RWPE2 (cell line): ENCODE measurements around the gene LONRF3.

Experiments
- ATAC-seq: fragments of 200-7000 bp; cut with Tn5 transposase; 3 replicates; pipeline ENCODE4 v1.9.1; 2021; ENCODE audit warnings: low read depth
- DNase-seq: peaks from one replicate; pipeline ENCODE4 v3.0.0-alpha.2; 2020; ENCODE audit warnings: low spot score
- H3K27ac ChIP-seq: fragments of 450-650 bp; 2 replicates; pipeline ENCODE4 v1.5.1; 2017; ENCODE audit warnings: mild to moderate bottlenecking; ENCODE audit not compliant: poor library complexity, severe bottlenecking
- H3K27me3 ChIP-seq: fragments of 250-450 bp; sonication (Bioruptor Pico); 2 replicates; pipeline ENCODE4 v1.5.1; 2021; ENCODE audit warnings: mild to moderate bottlenecking, moderate library complexity; ENCODE audit not compliant: insufficient read depth, poor library complexity, severe bottlenecking
- H3K36me3 ChIP-seq: fragments of 250-450 bp; sonication (Bioruptor Pico); 2 replicates; pipeline ENCODE4 v1.5.1; 2020; ENCODE audit warnings: low read depth, mild to moderate bottlenecking, moderate library complexity
- H3K4me1 ChIP-seq: fragments of 250-450 bp; sonication (Bioruptor Pico); 2 replicates; pipeline ENCODE4 v1.5.1; 2021; ENCODE audit warnings: mild to moderate bottlenecking, moderate library complexity; ENCODE audit not compliant: insufficient read depth, poor library complexity, severe bottlenecking
- H3K4me3 ChIP-seq: fragments of 250-450 bp; sonication (Bioruptor Pico); 2 replicates; pipeline ENCODE4 v1.5.1; 2021; ENCODE audit warnings: mild to moderate bottlenecking, moderate library complexity; ENCODE audit not compliant: severe bottlenecking
- H3K9me3 ChIP-seq: fragments of 250-450 bp; sonication (Bioruptor Pico); 2 replicates; pipeline ENCODE4 v1.5.1; 2021; ENCODE audit warnings: mild to moderate bottlenecking, moderate library complexity; ENCODE audit not compliant: severe bottlenecking
- TF ChIP-seq, protein P1 (sequence below): fragments of 450-650 bp; IDR thresholded peaks from one replicate; pipeline ENCODE4 v1.5.1; 2017; ENCODE audit warnings: mild to moderate bottlenecking, moderate library complexity; ENCODE audit not compliant: poor library complexity, severe bottlenecking

The LONRF3 gene

DNA sequence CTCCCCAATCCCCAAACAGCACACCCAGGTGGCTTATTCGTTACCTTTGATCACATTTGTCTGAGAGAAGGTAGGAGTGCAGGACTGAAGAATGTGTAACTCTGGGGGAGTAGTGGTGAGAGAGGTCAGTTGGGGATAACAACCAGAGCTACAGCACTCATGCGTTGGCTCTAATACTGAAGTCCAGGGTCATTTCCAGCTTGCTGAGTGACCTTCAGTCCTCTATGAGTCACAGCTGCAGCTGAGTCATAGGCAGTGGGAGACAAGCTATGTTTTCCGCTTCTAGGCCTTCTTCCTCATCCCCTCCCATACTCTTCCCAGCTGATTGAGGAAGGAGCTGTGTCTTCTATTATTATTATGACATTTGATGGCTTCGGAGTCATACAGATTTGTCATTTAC lies 66.8 kb downstream of the LONRF3 start:
- H3K27ac ChIP-seq = no peak overlapping the region
- ATAC-seq (peak; percentile 69; the same call in 2 of the 3 replicates), DNase-seq (no peak)
- H3K9me3 ChIP-seq = no peaks in the 10 kb centered on the region
- no peaks in the 10 kb centered on the region for H3K27me3 ChIP-seq
- no peaks in the 10 kb centered on the region for H3K4me1 ChIP-seq
- no peak overlapping the region for H3K4me3 ChIP-seq
- TF ChIP-seq, protein P1, sequence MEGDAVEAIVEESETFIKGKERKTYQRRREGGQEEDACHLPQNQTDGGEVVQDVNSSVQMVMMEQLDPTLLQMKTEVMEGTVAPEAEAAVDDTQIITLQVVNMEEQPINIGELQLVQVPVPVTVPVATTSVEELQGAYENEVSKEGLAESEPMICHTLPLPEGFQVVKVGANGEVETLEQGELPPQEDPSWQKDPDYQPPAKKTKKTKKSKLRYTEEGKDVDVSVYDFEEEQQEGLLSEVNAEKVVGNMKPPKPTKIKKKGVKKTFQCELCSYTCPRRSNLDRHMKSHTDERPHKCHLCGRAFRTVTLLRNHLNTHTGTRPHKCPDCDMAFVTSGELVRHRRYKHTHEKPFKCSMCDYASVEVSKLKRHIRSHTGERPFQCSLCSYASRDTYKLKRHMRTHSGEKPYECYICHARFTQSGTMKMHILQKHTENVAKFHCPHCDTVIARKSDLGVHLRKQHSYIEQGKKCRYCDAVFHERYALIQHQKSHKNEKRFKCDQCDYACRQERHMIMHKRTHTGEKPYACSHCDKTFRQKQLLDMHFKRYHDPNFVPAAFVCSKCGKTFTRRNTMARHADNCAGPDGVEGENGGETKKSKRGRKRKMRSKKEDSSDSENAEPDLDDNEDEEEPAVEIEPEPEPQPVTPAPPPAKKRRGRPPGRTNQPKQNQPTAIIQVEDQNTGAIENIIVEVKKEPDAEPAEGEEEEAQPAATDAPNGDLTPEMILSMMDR = no peak
- H3K36me3 ChIP-seq = no peaks in the 10 kb centered on the region

- Histone ChIP-seq H3K36me3 (no peaks in the 10 kb centered on the region), H3K4me1 (no peaks in the 10 kb centered on the region), H3K4me3 (no peak overlapping the region), H3K9me3 (no peaks in the 10 kb centered on the region), H3K27me3 (no peaks in the 10 kb centered on the region), H3K27ac (no peak overlapping the region)
- TF ChIP-seq, protein P1 = no peak
- no peak for ATAC-seq
- no peak for DNase-seq
These were observed 67.6 kb downstream of the LONRF3 start for GRCh38 chrX:119042040-119042439.

DNA sequence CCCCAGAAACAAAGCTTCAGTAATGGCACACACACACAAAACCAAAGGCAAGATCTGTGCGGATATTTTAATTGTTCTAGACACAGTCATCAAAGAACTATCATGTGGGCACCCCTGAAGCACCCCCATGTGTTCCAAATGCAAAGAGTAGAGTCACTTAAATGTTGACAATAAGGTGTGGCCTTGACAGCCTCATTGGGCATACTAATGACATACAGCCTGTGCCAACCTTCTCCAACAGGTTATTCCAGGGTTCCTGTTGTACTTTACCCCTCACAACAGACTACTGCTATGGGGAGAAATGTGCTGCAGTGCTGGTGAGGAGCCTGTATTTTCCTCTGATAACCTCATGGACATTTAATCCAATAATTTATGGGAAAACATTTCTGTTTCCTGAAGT lies 68.6 kb downstream of the LONRF3 start:
- ATAC-seq (no peak), DNase-seq (no peak)
- H3K27ac ChIP-seq = no peak overlapping the region
- H3K9me3 ChIP-seq = no peaks in the 10 kb centered on the region
- H3K4me3 ChIP-seq = no peak overlapping the region
- no peaks in the 10 kb centered on the region for H3K4me1 ChIP-seq
- H3K27me3 ChIP-seq = no peaks in the 10 kb centered on the region
- H3K36me3 ChIP-seq = no peaks in the 10 kb centered on the region
- TF ChIP-seq, protein P1 = no peak

- TF ChIP-seq, protein P1 = no peak
- no peaks in the 10 kb centered on the region for H3K27me3 ChIP-seq
- H3K9me3 ChIP-seq = no peaks in the 10 kb centered on the region
- DNase-seq (no peak), ATAC-seq (no peak)
- H3K36me3 ChIP-seq = no peaks in the 10 kb centered on the region
- H3K4me1 ChIP-seq = no peaks in the 10 kb centered on the region
- no peak overlapping the region for H3K4me3 ChIP-seq
- H3K27ac ChIP-seq = no peak overlapping the region
These were observed 71.5 kb downstream of the LONRF3 start for GRCh38 chrX:119045884-119046283.

DNA sequence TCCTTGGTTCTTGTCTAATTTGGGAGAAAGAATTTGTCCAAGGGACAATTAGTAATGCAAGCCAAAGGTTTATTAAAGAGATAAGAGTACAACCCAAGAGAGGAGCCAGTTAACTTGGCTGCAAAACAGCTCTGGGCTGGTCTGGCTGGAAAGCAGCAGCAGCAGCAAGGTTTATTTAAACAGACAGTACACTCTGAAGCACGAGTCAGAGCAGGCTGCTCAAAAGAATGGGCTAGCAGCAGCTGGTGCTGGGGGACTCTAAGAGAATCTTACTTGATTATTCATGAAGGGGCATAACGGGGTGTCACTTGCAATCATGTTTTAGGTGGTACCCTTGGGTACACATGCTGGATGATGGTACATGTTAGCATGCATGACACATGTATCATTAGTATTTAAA lies 81.3 kb downstream of the LONRF3 start:
- DNase-seq = no peak
- TF ChIP-seq, protein P1 = no peak
- no peak for ATAC-seq
- H3K36me3 ChIP-seq = no peaks in the 10 kb centered on the region
- no peaks in the 10 kb centered on the region for H3K27me3 ChIP-seq
- H3K27ac ChIP-seq = no peak overlapping the region
- H3K9me3 ChIP-seq = no peaks in the 10 kb centered on the region
- no peak overlapping the region for H3K4me3 ChIP-seq
- no peaks in the 10 kb centered on the region for H3K4me1 ChIP-seq
